T-helper 17 cell (primary cell): ENCODE data around the gene MED13L. TPM values are rescaled to one million over a fixed set of nuclear protein-coding genes. Genes with fewer than 3 reads are reported as not detected.

Experiments used
- ATAC-seq: fragments of 150-1000 bp; cut with Tn5 transposase; 2 replicates; pipeline ENCODE4 v1.10.0; 2021; ENCODE audit warnings: mild to moderate bottlenecking, moderate library complexity
- DNase-seq, 3 donors: peaks; one replicate each; pipeline versions ENCODE4 v3.0.0 to v3.0.0-alpha.2; 2020 to 2021
- H3K9me3 ChIP-seq: one replicate; pipeline ENCODE4 v1.7.0; 2013; ENCODE audit warnings: low read length, mild to moderate bottlenecking; ENCODE audit not compliant: control insufficient read depth, poor library complexity, severe bottlenecking
- H3K27ac Mint-ChIP-seq: one replicate; pipeline ENCODE4 v1.8.0; 2022; ENCODE audit warnings: mild to moderate bottlenecking, moderate library complexity, mixed read lengths
- H3K27me3 Mint-ChIP-seq: one replicate; pipeline ENCODE4 v1.8.0; 2022; ENCODE audit warnings: mixed read lengths
- H3K36me3 Mint-ChIP-seq: one replicate; pipeline ENCODE4 v1.8.0; 2022; ENCODE audit warnings: low read depth, mixed read lengths
- H3K4me1 Mint-ChIP-seq: one replicate; pipeline ENCODE4 v1.8.0; 2022; ENCODE audit warnings: mild to moderate bottlenecking, mixed read lengths
- H3K4me3 Mint-ChIP-seq: one replicate; pipeline ENCODE4 v1.8.0; 2022; ENCODE audit warnings: mild to moderate bottlenecking, moderate library complexity, mixed read lengths
- total RNA-seq, 4 donors: library from RNA in 2 of 4; stranded (reverse) in 2 of 4; gene quantifications; one replicate each; pipeline ENCODE4 v1.2.3 and lab custom pipeline; 2022 to 2026

The MED13L gene
- total RNA-seq, 2 donors from 2014 or later: 184 to 193 TPM

DNA sequence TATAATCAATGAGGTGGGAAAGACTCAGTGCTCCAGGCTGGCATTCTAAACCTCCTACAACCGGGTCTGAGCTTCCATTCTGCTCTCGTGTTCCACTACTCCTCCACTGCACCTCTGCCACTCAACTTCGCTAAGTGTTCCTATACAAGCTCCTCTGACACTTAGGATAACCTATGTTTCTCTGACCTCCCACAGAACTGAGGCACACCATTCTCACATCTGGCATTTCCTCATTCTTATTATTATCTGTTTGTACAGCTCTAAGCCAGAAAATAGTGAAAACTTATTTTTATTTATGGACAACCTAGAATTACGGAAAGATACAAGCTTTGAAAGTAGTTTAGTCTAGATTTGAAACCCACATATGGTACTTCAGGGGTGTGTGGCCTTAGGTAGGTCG is 127.0 kb downstream of the MED13L start:
- Mint-ChIP-seq H3K36me3 (no peaks in the 10 kb centered on the region), H3K4me3 (no peak overlapping the region), H3K4me1 (peaks cover 34% of the 10 kb centered on the region), H3K27ac (peak overlapping the region; percentile 14), H3K27me3 (no peaks in the 10 kb centered on the region)
- H3K9me3 ChIP-seq: no peaks in the 10 kb centered on the region
- DNase-seq (no peak), ATAC-seq (no peak)

DNA sequence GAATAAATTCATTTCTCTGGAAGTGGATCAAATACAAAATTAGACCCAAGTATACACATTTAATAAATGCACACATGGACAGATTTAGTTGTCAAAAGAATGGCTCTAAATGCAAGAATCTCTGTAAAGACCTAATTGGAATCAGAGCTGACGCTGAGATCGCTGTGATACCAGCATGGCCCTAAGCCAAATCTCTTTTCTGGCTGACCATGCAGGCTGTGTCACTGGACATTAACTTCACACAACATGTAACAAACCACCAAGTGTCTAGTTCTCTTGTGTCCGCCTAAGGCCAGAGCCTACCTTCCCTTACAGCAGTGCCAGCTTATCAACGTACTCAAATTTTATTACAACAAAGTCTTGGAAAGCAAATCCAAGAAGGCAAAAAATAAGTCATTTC is 127.5 kb downstream of the MED13L start:
- Mint-ChIP-seq H3K4me1 (peaks cover 35% of the 10 kb centered on the region), H3K27ac (peak overlapping the region; percentile 14), H3K4me3 (no peak overlapping the region), H3K36me3 (no peaks in the 10 kb centered on the region), H3K27me3 (no peaks in the 10 kb centered on the region)
- ATAC-seq (no peak), DNase-seq (no peak)
- no peaks in the 10 kb centered on the region for H3K9me3 ChIP-seq

DNA sequence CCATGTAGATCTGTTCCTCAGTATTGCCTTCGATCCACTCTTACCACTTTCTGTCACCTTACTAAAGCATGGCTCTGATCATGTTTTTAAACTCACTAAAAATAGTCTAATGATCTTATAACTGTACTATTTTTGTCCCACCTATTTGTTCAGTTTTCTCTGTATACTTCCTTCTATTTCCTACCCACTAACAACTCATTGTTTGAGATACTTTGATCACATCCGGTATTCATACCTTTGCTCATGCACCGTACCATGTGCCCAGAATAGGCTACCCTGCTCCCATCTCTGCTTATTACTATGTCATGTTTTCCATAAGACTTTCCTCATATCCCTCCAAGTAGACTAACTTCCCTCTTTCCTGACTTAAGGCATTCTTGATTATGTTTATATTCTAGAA is 128.6 kb downstream of the MED13L start:
- H3K27ac Mint-ChIP-seq: no peak overlapping the region
- H3K4me1 Mint-ChIP-seq: peaks cover 43% of the 10 kb centered on the region
- ATAC-seq: peak; percentile 42
- no peak overlapping the region for H3K4me3 Mint-ChIP-seq
- no peaks in the 10 kb centered on the region for H3K27me3 Mint-ChIP-seq
- no peaks in the 10 kb centered on the region for H3K36me3 Mint-ChIP-seq
- DNase-seq: no peak
- no peaks in the 10 kb centered on the region for H3K9me3 ChIP-seq

DNA sequence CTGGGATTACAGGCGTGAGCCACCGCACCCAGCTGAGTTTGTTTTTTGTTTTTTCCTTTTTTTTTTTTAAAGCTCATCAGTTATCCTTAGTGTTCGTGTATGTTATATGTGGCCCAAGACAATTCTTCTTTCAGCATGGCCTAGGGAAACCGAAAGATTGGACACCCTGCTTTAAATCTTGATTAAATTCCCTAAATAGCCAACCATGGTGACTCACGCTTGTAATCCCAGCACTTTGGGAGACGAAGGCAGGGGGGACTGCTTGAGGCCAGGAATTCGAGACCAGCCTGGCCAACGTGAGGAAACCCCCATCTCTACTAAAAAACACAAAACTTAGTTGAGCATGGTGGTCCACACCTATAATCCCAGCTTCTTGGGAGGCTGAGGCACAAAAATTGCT is 131.1 kb downstream of the MED13L start:
- no peaks in the 10 kb centered on the region for H3K9me3 ChIP-seq
- DNase-seq: no peak
- no peak overlapping the region for H3K27ac Mint-ChIP-seq
- ATAC-seq: no peak
- no peaks in the 10 kb centered on the region for H3K27me3 Mint-ChIP-seq
- H3K36me3 Mint-ChIP-seq: no peaks in the 10 kb centered on the region
- H3K4me3 Mint-ChIP-seq: no peak overlapping the region
- peaks cover 47% of the 10 kb centered on the region for H3K4me1 Mint-ChIP-seq

DNA sequence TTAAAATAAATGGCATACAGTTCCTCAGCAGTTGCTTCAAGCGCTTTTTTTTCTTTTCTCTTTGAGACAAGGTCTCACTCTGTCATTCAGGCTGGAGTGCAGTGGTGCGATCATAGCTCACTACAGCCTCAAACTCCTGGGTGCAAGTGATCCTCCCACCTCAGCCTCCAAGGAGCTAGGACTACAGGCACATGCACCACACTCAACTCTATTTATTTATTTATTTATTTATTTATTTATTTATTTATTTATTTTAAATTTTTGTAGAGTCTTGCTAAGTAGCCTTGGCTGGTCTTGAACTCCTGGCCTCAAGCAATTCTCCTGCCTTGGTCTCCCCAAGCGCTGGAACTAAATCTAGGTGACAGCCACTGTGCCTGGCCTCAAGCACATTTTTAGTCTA is 132.0 kb downstream of the MED13L start:
- H3K27ac Mint-ChIP-seq: no peak overlapping the region
- H3K4me3 Mint-ChIP-seq: no peak overlapping the region
- H3K27me3 Mint-ChIP-seq: no peaks in the 10 kb centered on the region
- ATAC-seq: no peak
- H3K36me3 Mint-ChIP-seq: no peaks in the 10 kb centered on the region
- DNase-seq: no peak
- peaks cover 43% of the 10 kb centered on the region for H3K4me1 Mint-ChIP-seq
- H3K9me3 ChIP-seq: no peaks in the 10 kb centered on the region

DNA sequence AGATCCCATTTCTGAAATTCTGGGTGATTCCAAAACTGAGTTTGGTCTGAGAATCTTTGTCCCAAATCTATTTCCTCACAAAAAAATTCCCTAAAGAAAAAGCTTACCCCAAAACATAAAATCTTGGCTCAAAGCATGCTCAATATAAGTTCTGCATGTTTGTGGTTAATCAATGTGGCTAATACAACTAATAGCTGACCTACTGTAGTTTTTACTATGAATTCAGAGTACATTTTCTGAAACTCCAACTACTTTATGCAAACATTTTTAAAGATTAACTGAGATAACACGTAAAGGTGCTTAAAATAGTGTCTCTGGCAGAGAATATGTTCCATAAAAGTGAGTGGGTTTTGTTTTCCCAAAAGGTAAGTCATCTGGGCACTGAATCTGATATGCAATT is 133.1 kb downstream of the MED13L start:
- H3K27me3 Mint-ChIP-seq: no peaks in the 10 kb centered on the region
- H3K27ac Mint-ChIP-seq: peak overlapping the region; percentile 77
- peaks cover 43% of the 10 kb centered on the region for H3K4me1 Mint-ChIP-seq
- ATAC-seq: no peak
- DNase-seq: no peak
- H3K4me3 Mint-ChIP-seq: peak overlapping the region; percentile 36
- H3K36me3 Mint-ChIP-seq: no peaks in the 10 kb centered on the region
- H3K9me3 ChIP-seq: no peaks in the 10 kb centered on the region

DNA sequence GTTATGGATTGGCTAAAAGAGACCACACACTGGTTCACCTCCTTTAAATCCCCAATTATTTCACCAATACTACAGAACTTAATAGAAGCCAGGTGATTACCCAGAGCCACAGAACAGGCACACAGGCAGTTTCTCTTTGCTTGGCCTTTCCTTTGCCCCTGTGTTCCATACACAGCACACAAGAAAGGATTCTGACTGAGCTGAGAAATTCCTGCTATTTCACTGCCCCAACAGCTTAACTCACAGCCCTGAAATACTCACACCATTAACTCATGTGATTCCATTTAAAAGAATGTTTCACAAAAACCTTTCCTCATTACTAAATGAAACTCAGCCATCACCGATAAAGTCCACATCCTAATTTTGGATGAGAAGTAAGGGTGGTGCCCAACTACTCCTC is 133.6 kb downstream of the MED13L start:
- Mint-ChIP-seq H3K4me1 (peaks cover 40% of the 10 kb centered on the region), H3K27ac (peak overlapping the region; percentile 77), H3K36me3 (no peaks in the 10 kb centered on the region), H3K4me3 (peak overlapping the region; percentile 39), H3K27me3 (no peaks in the 10 kb centered on the region)
- no peaks in the 10 kb centered on the region for H3K9me3 ChIP-seq
- DNase-seq (no peak), ATAC-seq (peak; percentile 30)

DNA sequence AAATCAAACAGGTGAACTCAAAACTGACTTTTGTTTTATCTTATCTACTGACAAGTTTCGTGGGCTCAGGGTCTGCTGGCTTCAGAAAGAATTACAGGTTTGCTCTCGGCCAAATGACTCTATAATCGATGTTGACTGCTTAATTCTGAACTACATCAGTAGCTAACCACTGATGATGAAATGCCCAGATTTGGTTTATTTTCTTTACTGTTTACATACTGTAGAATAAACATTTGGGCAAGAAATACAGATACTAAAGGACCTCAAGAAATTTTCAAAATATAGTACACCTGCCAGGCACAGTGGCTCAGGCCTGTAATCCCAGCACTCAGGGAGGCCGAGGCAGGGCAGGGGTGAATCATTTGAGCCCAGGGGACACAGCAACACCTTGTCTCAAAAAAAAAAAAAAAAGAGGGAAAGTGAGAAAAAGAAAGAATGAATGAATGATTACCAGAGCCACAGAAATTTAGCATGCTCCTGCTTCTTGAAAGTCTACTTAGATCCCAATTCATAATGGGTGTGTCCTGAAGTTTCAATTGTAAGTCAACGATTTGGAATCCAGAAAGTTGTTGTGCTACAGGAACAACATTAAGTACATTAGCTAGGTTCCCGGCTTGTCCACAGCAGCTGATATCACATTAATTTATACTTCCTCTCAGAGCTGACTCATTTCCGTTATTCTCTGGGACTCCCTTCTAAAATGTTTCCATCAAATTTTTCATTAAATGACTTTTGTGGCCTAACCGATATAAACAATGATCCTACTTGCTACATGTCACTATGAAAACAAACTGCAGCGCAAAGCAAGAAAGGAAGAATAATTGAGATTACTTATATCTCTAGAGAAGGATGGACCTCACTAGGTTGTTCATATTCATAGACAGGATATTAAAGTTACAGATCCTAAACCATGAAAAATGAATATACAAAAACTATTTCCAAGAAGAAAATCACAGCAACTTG is 134.3 kb downstream of the MED13L start:
- Mint-ChIP-seq H3K36me3 (no peaks in the 10 kb centered on the region), H3K27me3 (no peaks in the 10 kb centered on the region), H3K4me1 (peaks cover 37% of the 10 kb centered on the region), H3K27ac (peak overlapping the region; percentile 77), H3K4me3 (peak overlapping the region; percentile 39)
- ATAC-seq: peak; percentile 47
- no peaks in the 10 kb centered on the region for H3K9me3 ChIP-seq
- DNase-seq: no peak

DNA sequence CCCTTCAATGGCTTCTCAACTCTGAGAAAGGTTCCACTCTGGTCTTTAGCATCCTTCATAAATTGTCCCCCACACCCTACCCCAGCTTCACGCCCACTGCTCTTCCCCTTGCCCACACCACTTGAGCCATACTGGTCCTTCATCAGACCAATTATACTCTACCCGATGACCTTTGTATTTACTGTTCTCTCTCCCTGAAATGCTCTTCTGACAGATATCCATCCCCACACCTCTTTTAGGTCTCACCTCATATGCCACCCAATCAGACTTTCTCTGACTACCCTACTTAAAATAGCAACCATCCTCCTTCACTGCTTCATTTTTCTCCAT is 135.7 kb downstream of the MED13L start:
- H3K9me3 ChIP-seq: no peaks in the 10 kb centered on the region
- H3K27ac Mint-ChIP-seq: peak overlapping the region; percentile 37
- DNase-seq: no peak
- H3K4me1 Mint-ChIP-seq: peaks cover 41% of the 10 kb centered on the region
- ATAC-seq: no peak
- peak overlapping the region; percentile 67 for H3K4me3 Mint-ChIP-seq
- no peaks in the 10 kb centered on the region for H3K36me3 Mint-ChIP-seq
- H3K27me3 Mint-ChIP-seq: no peaks in the 10 kb centered on the region

DNA sequence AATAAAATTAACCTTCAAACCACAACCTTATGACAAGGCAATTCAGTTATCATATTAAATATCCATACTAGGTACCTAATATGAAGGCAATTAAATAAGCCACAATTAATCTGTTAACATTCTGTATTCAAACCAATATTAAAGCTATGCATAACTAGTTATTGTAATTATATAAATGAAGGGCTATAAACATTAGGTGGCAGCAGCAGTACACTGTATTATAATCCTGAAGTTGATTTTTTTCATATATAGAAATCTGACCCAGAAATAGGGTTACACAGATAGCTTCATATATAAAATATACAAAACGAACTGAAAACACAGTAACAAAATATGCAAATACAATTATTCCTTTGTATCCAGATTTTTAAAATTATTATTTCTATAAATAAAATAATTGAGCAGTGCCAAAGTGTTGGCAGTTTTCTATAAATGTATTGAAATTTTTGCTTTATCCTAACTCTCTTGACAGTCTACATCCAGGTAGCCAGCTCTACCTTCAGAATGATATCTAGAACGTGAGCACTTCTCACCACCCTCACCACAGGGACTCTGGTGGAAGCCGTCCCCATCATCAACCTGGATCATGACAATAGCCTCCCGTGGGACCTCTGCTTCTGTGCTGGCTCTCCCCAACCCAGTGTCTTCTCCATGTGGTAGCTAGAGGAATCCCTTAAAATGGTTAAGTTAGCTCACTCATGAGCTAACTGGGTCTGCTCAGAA is 136.2 kb downstream of the MED13L start:
- DNase-seq (no peak), ATAC-seq (no peak)
- Mint-ChIP-seq H3K4me3 (no peak overlapping the region), H3K36me3 (no peaks in the 10 kb centered on the region), H3K4me1 (peaks cover 42% of the 10 kb centered on the region), H3K27me3 (no peaks in the 10 kb centered on the region), H3K27ac (peak overlapping the region; percentile 37)
- no peaks in the 10 kb centered on the region for H3K9me3 ChIP-seq

DNA sequence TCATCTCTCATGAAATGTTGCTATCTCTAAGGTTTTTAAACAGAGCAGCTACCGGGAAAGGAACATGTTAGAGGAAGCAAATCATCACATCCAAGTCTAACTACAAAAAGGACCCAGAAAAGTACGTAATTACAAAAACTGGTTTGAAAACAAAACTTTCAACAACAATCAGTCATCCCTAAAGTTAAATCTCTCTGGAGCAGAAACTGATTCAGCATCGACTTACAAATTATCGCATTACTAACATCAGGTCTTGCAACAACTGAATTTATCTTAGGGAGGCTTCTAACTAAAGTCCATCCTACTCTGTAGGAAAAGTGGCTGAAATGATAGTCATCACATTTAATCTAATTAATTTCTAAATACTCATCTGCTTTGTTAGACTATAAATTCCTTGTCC is 137.0 kb downstream of the MED13L start:
- no peaks in the 10 kb centered on the region for H3K27me3 Mint-ChIP-seq

DNA sequence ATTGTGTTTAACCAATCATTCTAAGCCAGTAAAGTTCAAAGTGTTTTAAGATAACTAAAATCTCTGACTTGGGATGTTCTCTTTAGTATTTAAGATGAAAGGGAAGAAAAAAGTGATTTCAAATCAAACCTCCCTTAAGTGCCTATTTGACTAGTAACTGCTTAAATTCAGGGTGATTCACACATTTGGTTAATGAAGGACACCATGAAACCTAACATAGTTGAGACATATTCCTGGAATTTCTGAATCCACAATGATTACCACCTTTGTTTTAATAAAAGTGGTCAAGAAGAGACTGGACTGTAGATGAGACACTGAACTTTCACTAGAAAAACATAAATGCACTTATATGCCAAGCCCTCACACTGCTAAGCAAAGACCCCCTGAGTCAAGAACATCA is 138.7 kb downstream of the MED13L start:
- H3K27me3 Mint-ChIP-seq: no peaks in the 10 kb centered on the region

More for the DNA sequence above, 137.0 kb downstream of the MED13L start:
- no peak for ATAC-seq
- no peaks in the 10 kb centered on the region for H3K36me3 Mint-ChIP-seq
- H3K4me3 Mint-ChIP-seq: no peak overlapping the region
- peaks cover 46% of the 10 kb centered on the region for H3K4me1 Mint-ChIP-seq
- DNase-seq: no peak
- H3K27ac Mint-ChIP-seq: no peak overlapping the region
- H3K9me3 ChIP-seq: no peaks in the 10 kb centered on the region

DNA sequence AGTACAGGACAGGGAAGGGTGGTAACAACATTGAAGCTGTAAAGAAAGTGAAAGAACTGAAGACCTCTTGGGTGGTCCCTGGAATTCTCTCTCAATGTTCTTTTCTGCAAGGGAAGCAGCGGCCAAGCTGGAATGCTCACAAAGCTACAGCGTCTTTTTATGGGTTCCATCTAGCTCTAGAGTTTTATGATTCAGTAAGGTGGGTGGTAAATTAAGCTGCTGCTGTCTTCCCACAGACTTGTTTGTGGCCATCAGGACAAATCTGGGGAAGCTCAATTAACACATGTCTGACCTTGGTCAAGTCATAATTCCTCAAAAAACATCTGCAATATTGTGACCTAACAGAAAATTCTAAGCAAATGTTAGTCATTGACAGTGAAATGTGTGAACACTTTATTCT is 139.1 kb downstream of the MED13L start:
- no peak overlapping the region for H3K4me3 Mint-ChIP-seq
- H3K36me3 Mint-ChIP-seq: no peaks in the 10 kb centered on the region
- ATAC-seq: no peak
- H3K9me3 ChIP-seq: no peaks in the 10 kb centered on the region
- H3K4me1 Mint-ChIP-seq: peaks cover 42% of the 10 kb centered on the region
- no peak overlapping the region for H3K27ac Mint-ChIP-seq
- H3K27me3 Mint-ChIP-seq: no peaks in the 10 kb centered on the region
- no peak for DNase-seq

More for the DNA sequence above, 138.7 kb downstream of the MED13L start:
- Mint-ChIP-seq H3K4me3 (no peak overlapping the region), H3K4me1 (peaks cover 42% of the 10 kb centered on the region), H3K36me3 (no peaks in the 10 kb centered on the region), H3K27ac (no peak overlapping the region)
- H3K9me3 ChIP-seq: no peaks in the 10 kb centered on the region
- ATAC-seq: no peak
- DNase-seq: no peak
